ENCODE results near the gene SORBS2. TPM values are rescaled to one million over a fixed set of nuclear protein-coding genes. Genes with fewer than 3 reads are reported as not detected.
"Not testable (repeated sequence)": the region's sequence is repeated elsewhere in the genome, so short reads cannot be mapped to it uniquely, and the experiment has no call there.

SORBS2 gene
- total RNA-seq, 3 donors from 2014 or later: 44.9 to 416 (median 53.7) TPM

- TF ChIP-seq CTCF (IDR thresholded peaks at IDR 0.05): no peak
- Histone ChIP-seq H3K9me3 (peaks cover 3% of the 10 kb centered on the region), H3K4me3 (no peak overlapping the region), H3K36me3 (ENCODE audit: low read depth) (no peaks in the 10 kb centered on the region), H3K4me1 (ENCODE audit: low read depth) (no peaks in the 10 kb centered on the region)
- ATAC-seq: no peak
- no peak for DNase-seq
- intact Hi-C loops (cut with DNase I, micrococcal nuclease): no loop called here
These were observed 249.5 kb downstream of the SORBS2 start for GRCh38 chr4:185562531-185562930.

- no peaks in the 10 kb centered on the region for H3K4me1 ChIP-seq (ENCODE audit: low read depth)
- ATAC-seq: no peak
- peaks cover 3% of the 10 kb centered on the region for H3K9me3 ChIP-seq
- H3K36me3 ChIP-seq (ENCODE audit: low read depth): no peaks in the 10 kb centered on the region
- TF ChIP-seq CTCF (IDR thresholded peaks at IDR 0.05): no peak
- no peak overlapping the region for H3K4me3 ChIP-seq
- intact Hi-C loops (cut with DNase I, micrococcal nuclease): no loop called here
- DNase-seq: no peak
These were observed 251.7 kb downstream of the SORBS2 start for GRCh38 chr4:185560316-185560715.

GRCh38 chr4:185559915-185560281 lies 252.1 kb downstream of the SORBS2 start:
- no peak overlapping the region for H3K4me3 ChIP-seq
- peaks cover under 1% of the 10 kb centered on the region for H3K9me3 ChIP-seq
- intact Hi-C loops (cut with DNase I, micrococcal nuclease): no loop called here
- no peak for TF ChIP-seq CTCF (IDR thresholded peaks at IDR 0.05)
- ATAC-seq (peak; percentile 80), DNase-seq (peak in 2 of 3 donors; percentile 19 to 32)
- H3K4me1 ChIP-seq (ENCODE audit: low read depth): no peaks in the 10 kb centered on the region
- no peaks in the 10 kb centered on the region for H3K36me3 ChIP-seq (ENCODE audit: low read depth)

GRCh38 chr4:185559251-185559914 lies 252.6 kb downstream of the SORBS2 start:
- not testable (repeated sequence) for ATAC-seq, DNase-seq

GRCh38 chr4:185554365-185555126 lies 257.4 kb downstream of the SORBS2 start:
- no peaks in the 10 kb centered on the region for H3K36me3 ChIP-seq (ENCODE audit: low read depth)
- no peaks in the 10 kb centered on the region for H3K9me3 ChIP-seq
- intact Hi-C loops (cut with DNase I, micrococcal nuclease): no loop called here
- no peak overlapping the region for H3K4me3 ChIP-seq
- no peak for TF ChIP-seq CTCF (IDR thresholded peaks at IDR 0.05)
- DNase-seq (no peak), ATAC-seq (no peak)
- no peaks in the 10 kb centered on the region for H3K4me1 ChIP-seq (ENCODE audit: low read depth)

More at GRCh38 chr4:185559251-185559914, 252.6 kb downstream of the SORBS2 start:
- H3K36me3 ChIP-seq (ENCODE audit: low read depth); H3K9me3 ChIP-seq; intact Hi-C loops (cut with DNase I, micrococcal nuclease); H3K4me3 ChIP-seq; H3K4me1 ChIP-seq (ENCODE audit: low read depth): not testable (repeated sequence)

- no peaks in the 10 kb centered on the region for H3K36me3 ChIP-seq (ENCODE audit: low read depth)
- H3K9me3 ChIP-seq: no peaks in the 10 kb centered on the region
- no peak for ATAC-seq
- no peak overlapping the region for H3K4me3 ChIP-seq
- TF ChIP-seq CTCF (IDR thresholded peaks at IDR 0.05): no peak
- no peaks in the 10 kb centered on the region for H3K4me1 ChIP-seq (ENCODE audit: low read depth)
- intact Hi-C loops (cut with DNase I, micrococcal nuclease): no loop called here
- DNase-seq: no peak
These were observed 259.7 kb downstream of the SORBS2 start for GRCh38 chr4:185552254-185552653.

All from mucosa of descending colon (tissue), 3 donors.